MM.1S (cell line): ENCODE measurements around the gene SORT1.

Experiments used
- DNase-seq: peaks from one replicate; pipeline ENCODE4 v3.0.0-alpha.2; 2015
- H2AFZ ChIP-seq: fragments of 300-600 bp; sonication (generic); 2 replicates; pipeline ENCODE4 v1.6.0; 2016; ENCODE audit warnings: antibody characterized with exemption, low read length
- H3F3A ChIP-seq: fragments of 300-600 bp; sonication (generic); 2 replicates; pipeline ENCODE4 v1.6.1; 2016; ENCODE audit warnings: mild to moderate bottlenecking, antibody characterized with exemption, low read length, moderate library complexity, mixed read lengths; ENCODE audit not compliant: insufficient read depth
- H3K27ac ChIP-seq: fragments of 300-600 bp; sonication (generic); 2 replicates; pipeline ENCODE4 v1.5.1; 2016; ENCODE audit warnings: mild to moderate bottlenecking, low read length
- H3K27me3 ChIP-seq: fragments of 300-600 bp; sonication (generic); replicated peaks from 2 replicates; pipeline ENCODE4 v1.6.0; 2016; ENCODE audit warnings: low read length; ENCODE audit not compliant: insufficient read depth
- H3K36me3 ChIP-seq: fragments of 300-600 bp; sonication (generic); replicated peaks from 2 replicates; pipeline ENCODE4 v1.6.1; 2016; ENCODE audit warnings: mild to moderate bottlenecking, low read length, mixed read lengths; ENCODE audit not compliant: insufficient read depth
- H3K4me1 ChIP-seq: fragments of 300-600 bp; sonication (generic); 2 replicates; pipeline ENCODE4 v1.6.1; 2016; ENCODE audit warnings: low read length, mixed read lengths
- H3K4me2 ChIP-seq: fragments of 300-600 bp; sonication (generic); 2 replicates; pipeline ENCODE4 v1.6.0; 2016; ENCODE audit warnings: low read depth, low read length
- H3K4me3 ChIP-seq: fragments of 300-600 bp; sonication (generic); 2 replicates; pipeline ENCODE4 v1.5.1; 2016; ENCODE audit warnings: low read length, mixed read lengths
- H3K79me2 ChIP-seq: fragments of 300-600 bp; sonication (generic); 2 replicates; pipeline ENCODE4 v1.6.1; 2016; ENCODE audit warnings: mixed run types, low read length, mixed read lengths
- H3K9ac ChIP-seq: fragments of 300-600 bp; sonication (generic); 2 replicates; pipeline ENCODE4 v1.6.1; 2016; ENCODE audit warnings: low read length, mixed read lengths
- H3K9me2 ChIP-seq: fragments of 300-600 bp; sonication (generic); replicated peaks from 2 replicates; pipeline ENCODE4 v1.6.1; 2016; ENCODE audit warnings: mild to moderate bottlenecking, low read length, mixed read lengths; ENCODE audit not compliant: insufficient read depth
- H3K9me3 ChIP-seq: fragments of 300-600 bp; sonication (generic); replicated peaks from 2 replicates; pipeline ENCODE4 v1.6.1; 2016; ENCODE audit warnings: mild to moderate bottlenecking, low read length, mixed read lengths; ENCODE audit not compliant: insufficient read depth
- H4K20me1 ChIP-seq: fragments of 300-600 bp; sonication (generic); 2 replicates; pipeline ENCODE4 v1.6.1; 2016; ENCODE audit warnings: mild to moderate bottlenecking, low read length, moderate library complexity, mixed read lengths; ENCODE audit not compliant: insufficient read depth
- EZH2 ChIP-seq: fragments of 300-600 bp; sonication (generic); optimal IDR thresholded peaks from 2 replicates; pipeline ENCODE3; 2017; ENCODE audit warnings: low read depth, mild to moderate bottlenecking, antibody characterized with exemption, low read length, mixed read lengths
- EZH2phosphoT487 ChIP-seq: fragments of 300-600 bp; sonication (generic); IDR thresholded peaks from 2 replicates; pipeline ENCODE4 v1.6.1; 2018; ENCODE audit warnings: antibody characterized with exemption, low read length
- TF ChIP-seq, protein P1 (sequence below): fragments of 300-600 bp; sonication (generic); IDR thresholded peaks from 2 replicates; pipeline ENCODE4 v1.5.1; 2016; ENCODE audit warnings: antibody characterized with exemption, low read length, mixed read lengths

Gene SORT1

DNA sequence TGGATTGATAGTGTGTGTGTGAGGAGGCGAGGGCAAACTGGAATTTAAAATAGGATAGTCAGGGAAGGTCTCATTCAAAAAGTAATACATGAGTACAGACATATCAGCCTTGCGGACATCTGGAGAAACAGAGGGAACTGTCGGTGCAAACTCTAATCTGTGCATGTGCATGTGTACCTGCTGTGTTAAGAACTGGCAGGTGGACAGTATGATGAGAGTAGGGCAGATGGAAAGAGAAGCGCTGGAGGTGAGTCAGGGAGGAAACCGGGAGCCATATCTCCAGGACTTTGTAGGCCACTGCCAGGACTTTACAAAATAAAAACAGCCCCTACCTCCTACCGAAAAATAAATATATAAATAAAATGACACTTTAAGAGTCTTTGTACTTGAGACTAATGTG, 59.6 kb downstream of the SORT1 start:
- Histone ChIP-seq H3K27ac (no peak overlapping the region), H3F3A (no peaks in the 10 kb centered on the region), H3K9ac (no peak overlapping the region), H3K4me1 (no peaks in the 10 kb centered on the region), H3K36me3 (no peaks in the 10 kb centered on the region), H3K9me2 (no peaks in the 10 kb centered on the region), H3K4me2 (no peak overlapping the region), H3K4me3 (no peak overlapping the region), H2AFZ (no peak overlapping the region), H4K20me1 (no peaks in the 10 kb centered on the region), H3K9me3 (no peaks in the 10 kb centered on the region), H3K79me2 (no peaks in the 10 kb centered on the region), H3K27me3 (no peaks in the 10 kb centered on the region)
- no peak for TF ChIP-seq EZH2
- no peak for TF ChIP-seq EZH2phosphoT487
- TF ChIP-seq, protein P1, sequence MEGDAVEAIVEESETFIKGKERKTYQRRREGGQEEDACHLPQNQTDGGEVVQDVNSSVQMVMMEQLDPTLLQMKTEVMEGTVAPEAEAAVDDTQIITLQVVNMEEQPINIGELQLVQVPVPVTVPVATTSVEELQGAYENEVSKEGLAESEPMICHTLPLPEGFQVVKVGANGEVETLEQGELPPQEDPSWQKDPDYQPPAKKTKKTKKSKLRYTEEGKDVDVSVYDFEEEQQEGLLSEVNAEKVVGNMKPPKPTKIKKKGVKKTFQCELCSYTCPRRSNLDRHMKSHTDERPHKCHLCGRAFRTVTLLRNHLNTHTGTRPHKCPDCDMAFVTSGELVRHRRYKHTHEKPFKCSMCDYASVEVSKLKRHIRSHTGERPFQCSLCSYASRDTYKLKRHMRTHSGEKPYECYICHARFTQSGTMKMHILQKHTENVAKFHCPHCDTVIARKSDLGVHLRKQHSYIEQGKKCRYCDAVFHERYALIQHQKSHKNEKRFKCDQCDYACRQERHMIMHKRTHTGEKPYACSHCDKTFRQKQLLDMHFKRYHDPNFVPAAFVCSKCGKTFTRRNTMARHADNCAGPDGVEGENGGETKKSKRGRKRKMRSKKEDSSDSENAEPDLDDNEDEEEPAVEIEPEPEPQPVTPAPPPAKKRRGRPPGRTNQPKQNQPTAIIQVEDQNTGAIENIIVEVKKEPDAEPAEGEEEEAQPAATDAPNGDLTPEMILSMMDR, result no peak
- no peak for DNase-seq

DNA sequence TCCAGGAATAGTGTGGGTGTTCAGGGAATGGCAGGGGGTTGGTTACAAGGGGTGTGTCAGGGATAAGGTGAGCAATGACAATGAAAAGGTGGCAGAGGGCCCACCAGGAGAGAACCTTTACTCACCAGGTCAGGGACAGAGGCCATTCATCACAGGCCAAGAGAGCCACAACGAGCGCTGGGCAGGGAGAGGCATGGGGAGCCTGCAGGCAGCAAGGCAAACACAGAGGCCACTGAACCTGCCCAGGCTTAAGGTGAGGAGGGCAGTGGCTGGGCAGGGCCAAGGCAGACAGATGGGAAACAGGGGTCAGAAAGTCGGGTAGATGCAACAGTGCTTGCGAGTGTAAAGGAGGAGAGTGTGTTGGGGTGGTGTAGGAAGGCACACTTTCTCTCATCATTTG, 62.6 kb downstream of the SORT1 start:
- Histone ChIP-seq H3F3A (no peaks in the 10 kb centered on the region), H3K9me3 (no peaks in the 10 kb centered on the region), H3K9me2 (no peaks in the 10 kb centered on the region), H3K4me3 (no peak overlapping the region), H3K79me2 (no peaks in the 10 kb centered on the region), H3K27me3 (no peaks in the 10 kb centered on the region), H2AFZ (no peak overlapping the region), H3K9ac (no peak overlapping the region), H3K4me1 (no peaks in the 10 kb centered on the region), H3K4me2 (no peak overlapping the region), H3K36me3 (no peaks in the 10 kb centered on the region), H3K27ac (no peak overlapping the region), H4K20me1 (no peaks in the 10 kb centered on the region)
- DNase-seq, result no peak
- TF ChIP-seq EZH2, result no peak
- TF ChIP-seq, protein P1, result no peak
- no peak for TF ChIP-seq EZH2phosphoT487

DNA sequence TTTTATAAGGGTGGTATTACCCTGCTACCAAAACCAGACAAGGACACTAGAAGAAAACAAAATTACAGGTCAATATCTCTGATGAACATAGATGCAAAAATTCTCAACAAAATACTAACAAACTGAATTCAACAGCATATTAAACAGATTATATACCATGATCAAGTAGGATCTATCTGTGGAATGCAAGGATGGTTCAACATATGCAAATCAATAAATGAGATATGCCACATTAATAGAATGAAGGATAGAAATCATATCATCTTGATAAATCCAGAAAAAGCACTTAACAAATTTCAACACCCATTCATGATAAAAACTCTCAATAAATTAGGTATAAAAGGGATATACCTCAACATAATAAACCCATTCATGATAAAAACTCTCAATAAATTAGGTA, 66.6 kb downstream of the SORT1 start:
- no peak overlapping the region for H3K4me3 ChIP-seq
- no peaks in the 10 kb centered on the region for H3K79me2 ChIP-seq
- no peaks in the 10 kb centered on the region for H3K9me3 ChIP-seq
- H3K4me2 ChIP-seq, result no peak overlapping the region
- no peak overlapping the region for H2AFZ ChIP-seq
- no peaks in the 10 kb centered on the region for H3F3A ChIP-seq
- H3K27me3 ChIP-seq, result no peaks in the 10 kb centered on the region
- TF ChIP-seq EZH2 (no peak), EZH2phosphoT487 (no peak)
- TF ChIP-seq, protein P1, result no peak
- H4K20me1 ChIP-seq, result no peaks in the 10 kb centered on the region
- H3K9ac ChIP-seq, result no peak overlapping the region
- H3K27ac ChIP-seq, result no peak overlapping the region
- H3K4me1 ChIP-seq, result no peaks in the 10 kb centered on the region
- H3K36me3 ChIP-seq, result no peaks in the 10 kb centered on the region
- DNase-seq, result no peak
- no peaks in the 10 kb centered on the region for H3K9me2 ChIP-seq
